ENCODE data around the gene NECTIN1. TPM values are rescaled to one million over a fixed set of nuclear protein-coding genes. Genes with fewer than 3 reads are reported as not detected.

The NECTIN1 gene
- total and polyA plus RNA-seq, 2 of the 4 experiments (the other 2 are of a cell fraction) = 2.3 to 4.2 TPM

DNA sequence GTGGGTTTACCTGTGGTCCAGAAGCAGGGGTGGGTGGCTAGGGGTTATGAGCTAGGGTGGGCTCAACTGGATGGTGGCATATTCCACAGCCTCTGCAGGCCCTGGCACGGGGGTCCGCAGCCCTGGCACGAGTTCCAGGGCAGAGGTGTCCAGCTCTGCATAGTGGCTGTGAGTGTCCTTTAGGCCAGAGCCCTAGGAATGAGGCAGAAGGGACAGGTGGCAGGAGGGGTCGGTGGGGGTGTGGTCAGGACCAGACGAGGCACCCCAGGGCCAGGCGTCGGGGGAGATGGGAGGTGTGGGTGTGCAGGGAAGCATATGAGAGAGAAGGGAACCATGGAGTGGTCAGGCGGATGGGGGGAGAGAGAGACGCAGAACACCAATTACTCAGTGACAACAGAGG is 99.9 kb downstream of the NECTIN1 start:
- no peak overlapping the region for H3K4me3 ChIP-seq (ENCODE audit: insufficient read depth, low read depth, low read length)
- in situ Hi-C loops (cut with MboI; ENCODE audit: low sequenced_read_pairs) (no loop called here), intact Hi-C loops (cut with micrococcal nuclease) (no loop called here), dilution Hi-C loops (cut with HindIII; ENCODE audit: low sequenced_read_pairs, unreplicated experiment) (no loop called here)
- H3K4ac ChIP-seq (ENCODE audit: low read depth, low read length) = no peak overlapping the region
- 39% methylated on average over 4 of the region's 9 CpGs; no CpG with 5 or more reads in 1 of the 2 experiments for WGBS, 2 experiments (ENCODE audit: extremely low coverage in 2 of 2, insufficient read length in 1 of 2)
- POLR2A ChIA-PET (ENCODE audit: unreplicated experiment) = no interaction called here
- no peaks in the 10 kb centered on the region for H3K36me3 ChIP-seq (ENCODE audit: control insufficient read depth, insufficient read depth, low read length)
- peak overlapping the region; percentile 34 for H2AK9ac ChIP-seq (replicated peaks; ENCODE audit: low read depth, low read length, poor library complexity)
- no peak overlapping the region for H2AK5ac ChIP-seq (ENCODE audit: low read depth, low read length)
- no peak overlapping the region for H2AFZ ChIP-seq (replicated peaks; ENCODE audit: low read length, poor library complexity)
- no peak overlapping the region for H3K9ac ChIP-seq (ENCODE audit: low read depth, low read length)
- no peak overlapping the region for H3K14ac ChIP-seq (replicated peaks; ENCODE audit: low read depth, low read length)
- H3K4me2 ChIP-seq (ENCODE audit: low read depth, low read length) = no peak overlapping the region
- DNase-seq (no peak), ATAC-seq (ENCODE audit: low read depth) (no peak)
- TF ChIP-seq, protein P1, sequence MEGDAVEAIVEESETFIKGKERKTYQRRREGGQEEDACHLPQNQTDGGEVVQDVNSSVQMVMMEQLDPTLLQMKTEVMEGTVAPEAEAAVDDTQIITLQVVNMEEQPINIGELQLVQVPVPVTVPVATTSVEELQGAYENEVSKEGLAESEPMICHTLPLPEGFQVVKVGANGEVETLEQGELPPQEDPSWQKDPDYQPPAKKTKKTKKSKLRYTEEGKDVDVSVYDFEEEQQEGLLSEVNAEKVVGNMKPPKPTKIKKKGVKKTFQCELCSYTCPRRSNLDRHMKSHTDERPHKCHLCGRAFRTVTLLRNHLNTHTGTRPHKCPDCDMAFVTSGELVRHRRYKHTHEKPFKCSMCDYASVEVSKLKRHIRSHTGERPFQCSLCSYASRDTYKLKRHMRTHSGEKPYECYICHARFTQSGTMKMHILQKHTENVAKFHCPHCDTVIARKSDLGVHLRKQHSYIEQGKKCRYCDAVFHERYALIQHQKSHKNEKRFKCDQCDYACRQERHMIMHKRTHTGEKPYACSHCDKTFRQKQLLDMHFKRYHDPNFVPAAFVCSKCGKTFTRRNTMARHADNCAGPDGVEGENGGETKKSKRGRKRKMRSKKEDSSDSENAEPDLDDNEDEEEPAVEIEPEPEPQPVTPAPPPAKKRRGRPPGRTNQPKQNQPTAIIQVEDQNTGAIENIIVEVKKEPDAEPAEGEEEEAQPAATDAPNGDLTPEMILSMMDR (conservative IDR thresholded peaks at IDR 0.05; ENCODE audit: low read depth, low read length) = no peak
- no peak for TF ChIP-seq CEBPB (IDR thresholded peaks at IDR 0.05; ENCODE audit: low read depth, low read length)
- TF ChIP-seq NFE2L2 (IDR thresholded peaks at IDR 0.05; ENCODE audit: low read depth, low read length) = no peak
- TF ChIP-seq RCOR1 (IDR thresholded peaks at IDR 0.05; ENCODE audit: insufficient replicate concordance, low read length) = no peak
- TF ChIP-seq, protein P2, sequence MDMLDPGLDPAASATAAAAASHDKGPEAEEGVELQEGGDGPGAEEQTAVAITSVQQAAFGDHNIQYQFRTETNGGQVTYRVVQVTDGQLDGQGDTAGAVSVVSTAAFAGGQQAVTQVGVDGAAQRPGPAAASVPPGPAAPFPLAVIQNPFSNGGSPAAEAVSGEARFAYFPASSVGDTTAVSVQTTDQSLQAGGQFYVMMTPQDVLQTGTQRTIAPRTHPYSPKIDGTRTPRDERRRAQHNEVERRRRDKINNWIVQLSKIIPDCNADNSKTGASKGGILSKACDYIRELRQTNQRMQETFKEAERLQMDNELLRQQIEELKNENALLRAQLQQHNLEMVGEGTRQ (IDR thresholded peaks at IDR 0.05; ENCODE audit: low read depth, low read length) = no peak
- TF ChIP-seq MAZ (IDR thresholded peaks at IDR 0.05; ENCODE audit: borderline replicate concordance, low read depth, low read length) = no peak
- TF ChIP-seq BHLHE40 (IDR thresholded peaks at IDR 0.05; ENCODE audit: low read depth, low read length) = no peak
- TF ChIP-seq MXI1 (IDR thresholded peaks at IDR 0.05; ENCODE audit: borderline replicate concordance, low read depth, low read length) = no peak
- TF ChIP-seq RAD21 (IDR thresholded peaks at IDR 0.05; ENCODE audit: low read length) = no peak
- TF ChIP-seq, protein P3, sequence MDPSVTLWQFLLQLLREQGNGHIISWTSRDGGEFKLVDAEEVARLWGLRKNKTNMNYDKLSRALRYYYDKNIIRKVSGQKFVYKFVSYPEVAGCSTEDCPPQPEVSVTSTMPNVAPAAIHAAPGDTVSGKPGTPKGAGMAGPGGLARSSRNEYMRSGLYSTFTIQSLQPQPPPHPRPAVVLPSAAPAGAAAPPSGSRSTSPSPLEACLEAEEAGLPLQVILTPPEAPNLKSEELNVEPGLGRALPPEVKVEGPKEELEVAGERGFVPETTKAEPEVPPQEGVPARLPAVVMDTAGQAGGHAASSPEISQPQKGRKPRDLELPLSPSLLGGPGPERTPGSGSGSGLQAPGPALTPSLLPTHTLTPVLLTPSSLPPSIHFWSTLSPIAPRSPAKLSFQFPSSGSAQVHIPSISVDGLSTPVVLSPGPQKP (IDR thresholded peaks at IDR 0.05; ENCODE audit: borderline replicate concordance, low read depth, low read length) = no peak
- no peak for TF ChIP-seq SMC3 (IDR thresholded peaks at IDR 0.05; ENCODE audit: low read depth, low read length)
- no peak for TF ChIP-seq CHD1 (IDR thresholded peaks at IDR 0.05; ENCODE audit: low read depth, low read length)
- no peak for TF ChIP-seq RFX5 (IDR thresholded peaks at IDR 0.05; ENCODE audit: low read depth, low read length)
- TF ChIP-seq POLR2A (IDR thresholded peaks at IDR 0.05; ENCODE audit: low read depth, low read length) = no peak
- TF ChIP-seq MAFK (IDR thresholded peaks at IDR 0.05; ENCODE audit: low read depth, low read length) = no peak
- TF ChIP-seq FOS (IDR thresholded peaks at IDR 0.05; ENCODE audit: low read depth, low read length) = no peak
- H2BK5ac ChIP-seq (ENCODE audit: low read depth, low read length, poor library complexity, severe bottlenecking) = no peak overlapping the region
- H2BK120ac ChIP-seq (ENCODE audit: low read depth, low read length) = no peak overlapping the region
- H4K20me1 ChIP-seq (ENCODE audit: insufficient read depth, low read length) = no peaks in the 10 kb centered on the region
- no peaks in the 10 kb centered on the region for H3K4me1 ChIP-seq (ENCODE audit: control insufficient read depth, insufficient read depth, low read length)
- H2BK15ac ChIP-seq (ENCODE audit: low read depth, low read length) = no peak overlapping the region
- no TSS peak for BruUV-seq (replicated peaks)
- H4K91ac ChIP-seq (ENCODE audit: insufficient read depth, low read depth, low read length) = no peak overlapping the region
- H2BK20ac ChIP-seq (ENCODE audit: low read depth, low read length) = no peak overlapping the region
- H3K27ac ChIP-seq (ENCODE audit: insufficient read depth, low read length) = no peak overlapping the region
- no peak overlapping the region for H4K8ac ChIP-seq (ENCODE audit: low read depth in 2 of 2, low read length in 2 of 2)
- H3K9me1 ChIP-seq (ENCODE audit: insufficient read depth, low read length) = no peaks in the 10 kb centered on the region
- H4K5ac ChIP-seq (ENCODE audit: low read depth, low read length) = no peak overlapping the region
- H3K9me3 ChIP-seq (ENCODE audit: control insufficient read depth, insufficient read depth, low read length) = 0 out of 2 replicates have a peak, but pooled peaks cover 3% of the 10 kb centered on the region
- no peaks in the 10 kb centered on the region for H3K79me1 ChIP-seq (ENCODE audit: low read depth in 1 of 2, low read length in 2 of 2)
- CTCF ChIA-PET = no interaction called here
- no peak overlapping the region for H3K56ac ChIP-seq (ENCODE audit: extremely low read depth, insufficient read depth, low read length)
- peaks cover 44% of the 10 kb centered on the region for H3K27me3 ChIP-seq (ENCODE audit: control insufficient read depth, insufficient read depth, low read length)
- H3K18ac ChIP-seq (ENCODE audit: low read depth, low read length) = no peak overlapping the region
- no peak overlapping the region for H3K23ac ChIP-seq (ENCODE audit: low read depth, low read length)

All from IMR-90 (cell line).